ENCODE data around the gene SNTB2.
"Not testable (repeated sequence)": the region's sequence is repeated elsewhere in the genome, so short reads cannot be mapped to it uniquely, and the experiment has no call there.

Gene SNTB2

GRCh38 chr16:69237296-69237695 lies 50.3 kb downstream of the SNTB2 start:
- H3K4me3 ChIP-seq (ENCODE audit: low read length) = no peak overlapping the region
- TF ChIP-seq ZNF274 (IDR thresholded peaks at IDR 0.05; ENCODE audit: low read depth, low read length) = no peak

DNA sequence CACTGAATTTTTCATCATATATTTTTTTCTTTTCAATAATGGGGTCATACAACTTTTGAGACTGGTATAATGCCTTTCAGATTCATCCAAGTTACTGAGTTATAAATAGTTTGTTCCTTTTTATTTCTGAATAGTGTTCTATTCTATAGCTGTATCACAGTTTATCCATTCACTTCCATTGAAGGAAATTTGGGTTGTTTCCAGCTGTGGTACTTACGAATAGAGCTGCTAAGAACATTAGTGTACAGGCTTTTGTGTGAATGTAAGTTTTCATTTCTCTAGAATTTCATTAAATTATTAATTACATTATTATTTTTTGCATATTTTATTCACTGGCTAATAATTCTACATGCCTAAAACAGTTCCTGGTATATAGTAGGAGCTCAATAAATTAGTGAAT lies 52.9 kb downstream of the SNTB2 start:
- no peak for TF ChIP-seq ZNF274 (IDR thresholded peaks at IDR 0.05; ENCODE audit: low read depth, low read length)
- no peak overlapping the region for H3K4me3 ChIP-seq (ENCODE audit: low read length)

GRCh38 chr16:69240331-69240730 lies 53.4 kb downstream of the SNTB2 start:
- no peak for TF ChIP-seq ZNF274 (IDR thresholded peaks at IDR 0.05; ENCODE audit: low read depth, low read length)
- H3K4me3 ChIP-seq (ENCODE audit: low read length) = no peak overlapping the region

- H3K4me3 ChIP-seq (ENCODE audit: low read length) = no peak overlapping the region
- no peak for TF ChIP-seq ZNF274 (IDR thresholded peaks at IDR 0.05; ENCODE audit: low read depth, low read length)
Measured at GRCh38 chr16:69241926-69242325, 55.0 kb downstream of the SNTB2 start.

DNA sequence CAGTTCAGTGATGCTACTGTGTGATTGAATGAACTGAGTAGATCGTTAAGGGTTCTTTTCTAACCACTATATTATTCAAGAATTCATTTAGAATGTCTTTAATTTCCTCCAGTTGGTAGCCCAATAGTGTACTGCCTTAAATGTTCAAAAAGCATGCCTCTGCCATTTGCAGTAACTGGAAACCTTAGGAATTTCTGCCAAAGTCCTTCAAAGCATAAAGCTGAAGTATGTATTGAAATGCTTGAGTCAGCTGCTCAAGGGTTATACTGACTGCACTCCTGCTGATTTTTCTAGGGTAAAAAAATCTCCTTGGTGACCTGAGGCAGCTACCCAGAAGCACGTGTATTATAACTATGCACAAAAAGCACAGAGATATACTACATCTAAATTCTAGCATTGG lies 56.5 kb downstream of the SNTB2 start:
- no peak overlapping the region for H3K4me3 ChIP-seq (ENCODE audit: low read length)
- TF ChIP-seq ZNF274 (IDR thresholded peaks at IDR 0.05; ENCODE audit: low read depth, low read length) = no peak

DNA sequence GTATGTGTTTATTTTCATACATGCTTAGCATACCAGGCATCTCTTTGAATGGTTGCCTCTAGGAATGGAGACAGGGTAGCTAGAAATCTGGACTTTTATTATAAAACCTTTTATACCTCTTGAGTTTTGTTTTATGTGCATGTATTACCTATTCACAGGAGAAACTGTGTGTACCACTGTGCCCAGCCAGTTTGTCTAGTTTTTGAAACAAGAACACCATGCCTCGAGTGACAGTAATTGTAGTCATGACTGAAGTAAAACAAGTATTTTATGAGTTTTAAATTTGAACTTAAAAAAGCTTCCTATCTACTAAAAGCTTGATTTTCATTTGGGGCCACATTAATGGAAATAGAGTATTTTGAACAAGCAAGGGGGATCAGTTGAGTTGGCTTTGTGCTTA lies 57.4 kb downstream of the SNTB2 start:
- H3K4me3 ChIP-seq (ENCODE audit: low read length) = no peak overlapping the region
- TF ChIP-seq ZNF274 (IDR thresholded peaks at IDR 0.05; ENCODE audit: low read depth, low read length) = no peak

DNA sequence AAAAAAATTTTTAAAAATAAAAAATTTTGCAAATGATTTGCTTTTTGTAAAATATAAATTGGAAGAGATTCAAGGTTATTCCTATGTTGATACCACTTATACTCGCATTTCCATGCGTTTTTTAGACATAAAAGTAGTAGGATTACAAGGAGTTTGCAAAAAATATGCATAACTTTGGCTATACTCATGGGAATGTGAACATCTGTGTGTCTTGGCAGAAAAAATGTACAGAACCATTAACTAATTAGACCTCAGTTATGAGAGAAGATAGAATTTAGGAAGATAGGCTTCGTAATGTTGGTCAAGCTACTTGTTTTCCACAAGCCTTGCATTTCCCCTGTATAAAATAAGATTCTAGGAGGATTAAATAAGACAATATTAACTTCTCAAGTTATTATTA lies 63.1 kb downstream of the SNTB2 start:
- no peak for TF ChIP-seq ZNF274 (IDR thresholded peaks at IDR 0.05; ENCODE audit: low read depth, low read length)
- no peak overlapping the region for H3K4me3 ChIP-seq (ENCODE audit: low read length)

DNA sequence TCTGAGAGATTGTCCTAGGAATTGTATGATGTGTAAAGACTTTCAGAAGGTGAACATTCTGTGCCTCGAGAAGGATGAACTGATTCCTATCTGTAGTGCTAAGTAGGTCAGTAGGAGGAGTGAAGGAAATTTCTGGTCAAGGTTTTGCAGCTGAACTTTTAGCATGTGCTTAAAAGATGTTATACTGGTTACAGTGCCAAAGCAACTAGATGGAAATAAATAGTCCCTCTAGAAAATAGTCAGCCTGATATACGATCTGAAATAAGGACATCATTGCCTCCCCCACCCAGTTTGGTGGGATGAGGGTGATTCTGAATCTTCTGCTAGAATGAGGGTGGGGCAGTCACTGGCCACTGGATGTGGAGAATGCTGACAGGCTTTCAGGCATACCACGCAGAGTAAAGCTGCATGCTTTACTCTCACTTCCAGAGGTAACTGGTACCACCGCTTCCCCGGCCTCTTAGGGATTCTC lies 66.9 kb downstream of the SNTB2 start:
- no peak for TF ChIP-seq ZNF274 (IDR thresholded peaks at IDR 0.05; ENCODE audit: low read depth, low read length)
- no peak overlapping the region for H3K4me3 ChIP-seq (ENCODE audit: low read length)

DNA sequence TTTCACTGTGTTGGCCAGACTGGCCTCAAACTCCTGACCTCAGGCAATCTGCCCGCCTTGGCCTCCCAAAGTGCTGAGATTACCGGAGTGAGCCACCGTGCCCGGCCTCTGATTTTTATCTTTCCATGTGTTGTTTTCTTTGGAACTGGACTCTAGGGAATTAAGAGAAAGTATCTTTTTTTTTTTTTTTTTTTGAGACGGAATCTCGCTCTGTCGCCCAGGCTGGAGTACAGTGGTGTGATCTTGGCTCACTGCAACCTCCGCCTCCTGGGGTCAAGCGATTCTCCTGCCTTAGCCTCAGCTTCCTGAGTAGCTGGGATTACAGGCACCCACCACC lies 72.4 kb downstream of the SNTB2 start:
- H3K4me3 ChIP-seq (ENCODE audit: low read length) = not testable (repeated sequence)

- no peak overlapping the region for H3K4me3 ChIP-seq (ENCODE audit: low read length)
- TF ChIP-seq ZNF274 (IDR thresholded peaks at IDR 0.05; ENCODE audit: low read depth, low read length) = no peak
Measured at GRCh38 chr16:69260019-69260418, 73.1 kb downstream of the SNTB2 start.

- H3K4me3 ChIP-seq (ENCODE audit: low read length) = no peak overlapping the region
- no peak for TF ChIP-seq ZNF274 (IDR thresholded peaks at IDR 0.05; ENCODE audit: low read depth, low read length)
Measured at GRCh38 chr16:69260506-69260905, 73.5 kb downstream of the SNTB2 start.

DNA sequence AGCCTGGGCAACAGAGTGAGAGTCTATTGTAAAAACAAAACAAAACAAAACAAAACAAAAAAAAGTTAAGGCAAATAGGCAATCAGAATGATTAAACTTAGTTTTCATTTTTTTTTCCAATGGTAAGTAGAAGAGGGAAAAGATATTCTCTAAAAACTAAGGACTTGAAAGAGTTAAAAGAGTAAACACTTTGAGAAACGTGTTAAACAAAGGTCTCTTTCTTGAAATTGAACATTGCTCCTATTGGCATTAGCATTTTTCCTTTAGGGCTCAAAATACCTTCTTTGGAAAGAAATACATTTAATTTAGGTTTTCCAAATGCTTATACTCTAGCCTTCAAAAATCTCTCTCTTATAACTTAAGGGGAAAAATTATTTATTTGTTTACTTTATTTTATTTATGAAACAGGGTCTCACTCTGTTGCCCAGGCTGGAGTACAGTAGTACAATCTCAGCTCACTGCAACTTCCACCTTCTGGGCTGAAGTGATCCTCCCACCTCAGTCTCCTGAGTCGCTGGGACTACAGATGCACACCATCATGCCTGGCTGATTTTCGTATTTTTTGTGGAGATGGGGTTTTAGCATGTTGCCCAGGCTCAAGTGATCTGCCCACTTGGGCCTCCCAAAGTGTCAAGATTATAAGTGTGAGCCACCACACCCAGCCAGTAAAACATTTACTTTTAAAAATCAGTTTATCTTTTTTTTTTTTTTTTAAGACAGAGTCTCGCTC lies 79.5 kb downstream of the SNTB2 start:
- H3K4me3 ChIP-seq (ENCODE audit: low read length) = no peak overlapping the region
- no peak for TF ChIP-seq ZNF274 (IDR thresholded peaks at IDR 0.05; ENCODE audit: low read depth, low read length)

DNA sequence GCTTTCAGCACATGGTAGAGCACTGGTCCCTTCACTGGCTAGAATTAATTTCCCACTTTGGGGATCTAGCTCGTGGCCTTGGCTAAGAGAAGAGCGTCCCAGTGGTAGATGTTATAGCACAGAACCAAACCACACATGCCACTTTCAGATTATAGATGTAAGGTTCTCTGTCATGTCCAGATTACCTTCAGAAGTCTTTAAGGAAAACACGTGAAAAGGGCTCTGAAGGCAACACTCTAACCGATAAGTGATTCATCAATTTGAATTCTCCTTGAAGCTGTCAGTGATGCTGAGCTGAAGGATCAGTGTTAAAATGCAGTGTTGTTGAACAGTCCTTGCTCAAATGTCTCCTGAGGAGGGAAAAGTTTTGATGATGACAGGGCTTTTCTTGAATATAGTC lies 80.7 kb downstream of the SNTB2 start:
- H3K4me3 ChIP-seq (ENCODE audit: low read length) = no peak overlapping the region
- no peak for TF ChIP-seq ZNF274 (IDR thresholded peaks at IDR 0.05; ENCODE audit: low read depth, low read length)

GRCh38 chr16:69270395-69270794 lies 83.4 kb downstream of the SNTB2 start:
- TF ChIP-seq ZNF274 (IDR thresholded peaks at IDR 0.05; ENCODE audit: low read depth, low read length) = no peak

DNA sequence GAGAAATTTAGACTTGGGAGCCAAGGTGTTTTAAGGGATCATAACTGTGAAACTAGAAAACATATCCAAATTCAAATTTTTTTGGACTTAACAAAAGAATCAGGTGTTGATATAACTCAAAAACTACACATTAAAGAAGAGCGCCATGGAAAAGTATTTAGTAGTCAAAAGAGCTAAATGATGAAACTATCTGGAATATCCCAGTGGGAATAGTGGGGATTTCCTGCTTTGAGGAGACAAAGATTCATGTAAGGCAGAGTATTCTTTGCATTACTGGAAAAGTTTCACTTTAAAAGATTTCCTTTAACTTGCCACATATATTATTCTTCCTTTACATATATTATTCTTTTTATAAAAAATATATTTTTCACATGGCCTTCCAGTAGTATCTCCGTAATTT lies 83.9 kb downstream of the SNTB2 start:
- H3K4me3 ChIP-seq (ENCODE audit: low read length) = no peak overlapping the region
- TF ChIP-seq ZNF274 (IDR thresholded peaks at IDR 0.05; ENCODE audit: low read depth, low read length) = no peak

More at GRCh38 chr16:69270395-69270794, 83.4 kb downstream of the SNTB2 start:
- no peak overlapping the region for H3K4me3 ChIP-seq (ENCODE audit: low read length)

- no peak overlapping the region for H3K4me3 ChIP-seq (ENCODE audit: low read length)
- TF ChIP-seq ZNF274 (IDR thresholded peaks at IDR 0.05; ENCODE audit: low read depth, low read length) = no peak
Measured at GRCh38 chr16:69273009-69273408, 86.0 kb downstream of the SNTB2 start.
